Hematopoietic multipotent progenitor cell treated with erythropoietin and hydrocortisone succinate and interleukin-3 and kit ligand, for 4 days (in vitro differentiated cells): ENCODE measurements around the gene TMEM63A.
"Not testable (repeated sequence)": the region's sequence is repeated elsewhere in the genome, so short reads cannot be mapped to it uniquely, and the experiment has no call there.

Experiments used
- DNase-seq: peaks from one replicate; pipeline ENCODE4 v3.0.0-alpha.2; 2015

TMEM63A gene

DNA sequence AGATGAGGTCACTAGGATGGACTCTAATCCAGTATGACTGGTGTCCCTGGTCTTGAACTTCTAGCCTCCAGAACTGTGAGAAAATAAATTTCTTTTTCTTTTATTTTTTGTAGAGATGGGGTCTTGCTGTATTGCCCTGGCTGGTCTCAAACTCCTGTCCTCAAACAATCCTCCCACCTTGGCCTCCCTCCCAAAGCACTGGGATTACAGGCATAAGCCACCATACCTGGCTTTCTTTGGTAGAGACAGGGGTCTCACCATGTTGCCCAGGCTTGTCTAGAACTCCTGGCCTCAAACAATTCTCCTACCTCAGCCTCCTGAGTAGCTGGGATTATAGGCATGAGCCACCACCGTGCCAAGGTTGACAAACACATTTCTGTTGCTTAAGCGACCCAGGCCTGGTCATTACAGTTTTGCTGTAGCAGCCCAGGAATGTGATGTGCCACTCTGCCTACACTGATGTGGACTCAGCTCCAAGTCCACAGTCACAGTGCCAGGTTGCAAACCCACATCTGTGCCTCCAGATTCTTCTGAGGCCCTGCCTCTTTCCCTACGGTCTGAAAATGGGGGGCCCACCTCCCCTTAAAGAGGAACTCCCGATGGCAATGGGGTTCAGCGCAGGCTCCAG is 25.9 kb upstream of the TMEM63A start:
- DNase-seq: no peak

DNA sequence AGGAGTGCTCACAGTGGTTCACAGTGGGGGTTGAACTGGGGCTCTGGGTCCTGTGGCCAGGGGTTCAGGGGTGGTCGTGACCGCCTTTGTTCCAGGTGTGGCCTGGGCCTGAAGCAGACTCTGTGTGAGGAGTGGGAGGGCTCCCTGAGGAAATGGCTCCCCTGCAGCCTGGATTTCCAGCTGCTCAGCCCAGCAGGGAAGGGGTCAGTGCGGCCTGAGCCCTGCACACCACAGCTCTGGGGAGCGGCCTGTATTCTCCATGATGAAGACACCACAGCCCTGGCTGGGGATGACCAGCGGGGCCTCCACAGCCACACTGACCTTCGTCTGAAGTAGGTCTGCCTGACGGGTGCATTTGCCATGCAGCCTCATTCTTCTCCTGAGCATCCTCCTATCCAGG is 25.2 kb upstream of the TMEM63A start:
- DNase-seq: no peak

GRCh38 chr1:225906467-225906866 is 24.3 kb upstream of the TMEM63A start:
- DNase-seq: no peak

DNA sequence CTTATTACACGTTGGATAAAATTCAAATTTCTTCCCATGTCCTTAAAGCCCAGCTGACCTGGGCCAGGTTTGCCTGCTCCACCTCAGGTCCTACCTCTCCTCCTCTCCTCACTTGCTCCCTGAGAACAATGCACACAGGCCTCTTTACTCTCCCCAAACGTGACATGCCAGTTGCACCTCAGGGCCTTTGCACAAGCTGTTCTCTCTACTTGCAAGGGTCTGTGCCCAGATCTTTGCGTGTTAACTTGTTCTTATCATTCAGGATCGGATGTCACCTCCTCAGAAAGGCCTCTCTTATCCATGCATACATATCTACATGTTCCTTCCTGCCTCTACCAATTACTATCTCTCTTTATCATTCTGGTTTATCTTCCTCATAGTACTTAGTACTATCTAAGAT is 21.4 kb upstream of the TMEM63A start:
- DNase-seq: peak; percentile 32

GRCh38 chr1:225899044-225899925 is 17.1 kb upstream of the TMEM63A start:
- DNase-seq: peak; percentile 16

DNA sequence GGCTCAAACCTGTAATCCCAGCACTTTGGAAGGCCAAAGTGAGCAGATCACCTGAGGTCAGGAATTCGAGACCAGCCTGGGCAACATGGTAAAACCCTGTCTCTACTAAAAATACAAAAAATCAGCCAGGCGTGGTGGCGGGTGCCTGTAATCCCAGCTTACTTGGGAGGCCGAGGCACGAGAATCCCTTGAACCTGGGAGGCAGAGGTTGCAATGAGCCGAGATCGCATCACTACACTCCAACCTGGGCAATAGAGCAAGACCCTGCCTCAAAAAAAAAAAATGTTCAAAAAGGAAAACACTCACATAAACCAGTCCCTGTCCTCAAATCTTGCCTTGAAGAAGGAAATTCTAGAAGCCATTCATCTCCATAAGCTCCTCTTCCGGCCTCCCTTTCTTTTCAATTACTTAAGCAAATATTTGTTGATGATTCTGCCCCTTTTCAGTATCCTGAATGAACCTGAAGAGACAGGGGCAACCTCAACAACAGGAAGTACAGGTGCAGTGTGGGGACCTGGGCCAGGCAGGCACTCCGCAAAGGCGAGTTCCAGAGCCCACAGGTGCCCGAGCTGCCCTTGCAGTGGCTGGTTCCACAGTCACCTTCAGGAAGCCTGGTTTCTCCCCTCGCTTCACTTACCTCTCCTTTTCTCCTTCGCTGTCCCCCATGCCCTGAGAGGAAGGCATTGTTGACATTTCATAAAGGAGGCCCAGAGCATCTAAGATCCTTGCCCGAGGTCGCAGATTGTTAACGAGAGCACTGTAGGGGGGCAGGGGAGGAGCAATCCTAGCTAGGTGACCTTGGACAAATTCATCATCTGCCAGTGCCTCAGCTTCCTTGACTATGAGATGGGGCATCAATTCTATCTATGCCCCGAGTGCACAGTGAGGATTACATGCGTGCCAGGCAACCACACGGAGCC is 15.7 kb upstream of the TMEM63A start:
- no peak for DNase-seq

DNA sequence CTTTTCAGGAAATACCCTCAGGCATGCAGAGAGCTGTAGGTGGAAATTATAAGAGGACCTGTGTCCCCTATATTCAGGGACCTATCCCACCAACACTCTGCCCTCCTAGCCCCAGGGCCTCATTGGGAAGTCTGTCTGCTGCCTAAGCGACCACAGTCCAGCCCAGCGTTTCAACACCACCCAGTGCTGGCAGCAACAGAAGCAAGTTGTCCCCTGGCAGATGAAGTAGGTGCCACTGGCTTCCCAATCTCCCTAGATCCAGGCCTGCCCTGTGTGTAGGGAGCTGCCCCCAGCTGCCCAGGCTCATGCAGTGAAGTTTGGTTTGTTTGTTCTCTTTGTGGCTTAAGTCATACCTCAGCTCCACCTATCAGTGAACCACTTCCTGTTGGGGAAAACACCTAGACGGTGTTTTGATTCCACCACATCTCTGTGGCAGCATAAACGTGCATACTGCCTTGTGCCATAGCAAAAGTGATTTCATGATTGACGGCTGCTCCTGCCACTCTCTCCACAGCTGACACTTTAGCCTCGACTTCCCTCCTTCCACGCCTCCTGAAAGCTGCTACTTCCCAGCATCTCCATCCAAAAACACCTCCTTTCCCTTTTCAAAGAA is 14.9 kb upstream of the TMEM63A start:
- peak; percentile 32 for DNase-seq

DNA sequence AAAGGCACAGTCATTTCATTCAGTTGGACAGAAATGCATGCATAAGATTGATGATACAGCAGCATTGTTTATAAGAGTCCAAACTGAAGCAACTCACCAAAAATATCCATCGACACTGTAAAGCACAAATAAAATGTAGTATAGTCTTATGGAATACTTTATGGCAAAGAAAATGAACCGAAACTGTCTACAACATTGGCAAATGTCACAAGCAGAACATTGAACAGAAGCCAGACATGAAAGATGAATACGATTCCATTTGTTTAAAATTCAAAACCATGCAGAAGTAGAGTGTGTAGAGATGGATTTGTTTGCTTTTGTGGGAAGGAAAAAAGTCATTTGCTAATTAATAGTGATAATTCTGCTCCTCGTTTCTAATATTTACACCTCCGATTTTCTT is 14.3 kb upstream of the TMEM63A start:
- DNase-seq: no peak

DNA sequence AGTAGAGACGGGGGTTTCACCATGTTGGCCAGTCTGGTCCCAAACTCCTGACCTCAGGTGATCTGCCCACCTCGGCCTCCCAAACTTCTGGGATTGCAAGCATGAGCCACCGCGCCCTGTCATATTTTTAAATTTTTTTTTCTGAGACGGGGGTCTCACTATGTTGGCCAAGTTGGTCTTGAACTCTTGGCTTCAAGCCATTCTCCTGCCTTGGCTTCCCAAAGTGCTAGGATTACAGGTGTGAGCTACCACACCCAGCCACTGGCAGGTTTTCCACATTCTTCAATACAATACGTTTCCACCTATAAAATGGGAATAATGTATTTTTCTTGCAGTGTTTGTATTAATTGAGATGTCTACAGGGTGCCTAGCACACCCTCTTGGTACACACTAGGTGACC is 10.1 kb upstream of the TMEM63A start:
- no peak for DNase-seq

- no peak for DNase-seq
These were observed 9.2 kb upstream of the TMEM63A start for GRCh38 chr1:225891229-225891972.

DNA sequence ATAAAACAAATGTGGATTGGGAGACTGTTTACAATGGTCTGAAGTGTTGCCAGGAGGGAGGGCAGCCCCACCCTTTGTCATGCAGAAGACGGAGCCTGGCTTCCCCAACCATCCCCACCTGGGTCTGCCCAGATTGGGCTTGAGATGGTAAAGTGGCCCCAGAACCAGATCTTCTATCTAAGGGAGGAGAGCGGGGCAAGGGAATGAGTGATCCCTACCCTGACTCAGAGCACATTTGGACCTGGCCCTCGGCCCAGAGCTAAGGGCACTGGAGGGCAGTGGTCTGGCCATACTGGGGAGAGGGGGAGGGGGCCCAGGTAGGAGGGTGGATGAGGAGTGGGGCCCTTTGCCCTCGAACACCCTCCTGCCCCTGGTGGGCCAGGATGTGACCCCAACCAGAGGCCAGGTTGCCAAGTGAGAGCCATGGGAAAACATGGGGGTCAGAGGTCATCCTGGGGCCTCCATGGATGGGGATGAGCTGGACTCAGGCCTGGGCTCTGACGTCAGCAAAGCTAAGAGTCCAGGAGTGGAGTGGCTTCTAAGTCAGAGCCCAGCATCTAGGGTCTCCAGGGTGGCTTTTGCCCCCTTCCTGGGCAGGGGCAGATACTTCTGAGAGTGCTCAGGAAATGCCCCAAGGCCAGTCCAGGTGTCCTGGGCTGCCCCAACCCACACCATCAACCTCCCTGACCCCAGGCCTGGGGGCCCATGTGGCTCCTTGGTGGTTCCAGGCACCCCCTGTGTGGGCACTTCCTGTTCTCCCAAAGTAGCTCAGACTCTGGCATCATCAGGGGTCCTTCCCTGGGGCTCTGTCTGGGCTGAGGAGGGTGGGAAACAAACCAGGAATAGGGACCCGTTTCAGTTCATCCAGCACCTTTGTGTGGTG is 8.4 kb upstream of the TMEM63A start:
- no peak for DNase-seq

DNA sequence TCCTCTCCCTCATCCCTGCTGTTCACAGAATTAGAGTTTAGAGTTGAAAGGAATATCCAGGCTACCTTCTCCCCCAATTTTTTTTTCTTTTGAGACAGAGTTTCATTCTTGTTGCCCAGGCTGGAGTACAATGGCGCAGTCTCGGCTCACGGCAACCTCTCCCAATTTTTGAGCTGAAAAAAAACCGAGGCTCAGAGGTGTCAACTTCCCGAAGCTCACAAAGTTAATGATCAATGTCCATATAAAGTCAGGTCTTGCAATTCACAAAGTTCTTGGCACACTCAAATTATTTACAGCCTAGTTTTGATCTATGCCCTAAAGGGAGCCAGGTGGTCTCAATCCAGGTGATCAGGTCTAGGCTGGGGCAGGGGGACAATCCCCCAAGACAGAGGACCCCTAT is 7.6 kb upstream of the TMEM63A start:
- no peak for DNase-seq

DNA sequence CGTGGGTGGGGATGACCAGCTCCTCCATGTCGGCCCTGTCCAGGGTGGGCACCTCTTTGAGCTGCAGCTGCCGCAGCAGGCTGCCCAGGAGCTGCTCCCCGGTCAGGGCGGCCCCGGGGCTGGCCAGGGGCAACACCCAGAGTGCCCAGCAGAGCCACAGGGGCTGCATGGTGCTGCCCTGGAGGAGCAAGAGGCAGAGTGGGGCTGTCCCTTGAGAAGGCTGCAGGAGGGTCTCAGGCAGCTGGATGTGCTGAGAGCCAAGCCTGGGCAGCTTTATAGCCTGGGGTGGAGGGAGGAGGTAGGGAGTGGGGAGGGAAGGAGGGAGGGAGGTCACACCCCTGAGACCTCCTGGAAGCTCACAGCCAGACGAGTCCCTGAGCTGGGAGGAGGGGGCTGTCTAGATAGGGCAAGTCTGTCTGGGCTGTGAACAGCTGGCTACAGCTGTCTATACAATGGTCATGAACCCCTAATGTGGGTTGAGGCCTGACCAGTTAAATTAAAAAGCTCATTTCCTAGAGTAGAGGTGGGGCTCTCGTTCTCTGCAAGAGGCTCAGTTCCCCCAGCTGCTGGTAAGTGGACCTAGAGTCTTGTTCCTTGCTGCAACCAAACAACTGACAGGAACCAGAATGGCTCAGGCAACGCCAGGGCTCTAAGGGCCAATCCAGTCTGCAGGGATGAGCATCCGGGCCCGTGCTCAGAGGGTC is 6.9 kb upstream of the TMEM63A start, which contains the start of gene LEFTY1:
Gene LEFTY1, minus strand, starts transcription at position 249 of the 704 bp plus-strand sequence. Its CDS starts 80 bp downstream, at position 169.
- DNase-seq: no peak

DNA sequence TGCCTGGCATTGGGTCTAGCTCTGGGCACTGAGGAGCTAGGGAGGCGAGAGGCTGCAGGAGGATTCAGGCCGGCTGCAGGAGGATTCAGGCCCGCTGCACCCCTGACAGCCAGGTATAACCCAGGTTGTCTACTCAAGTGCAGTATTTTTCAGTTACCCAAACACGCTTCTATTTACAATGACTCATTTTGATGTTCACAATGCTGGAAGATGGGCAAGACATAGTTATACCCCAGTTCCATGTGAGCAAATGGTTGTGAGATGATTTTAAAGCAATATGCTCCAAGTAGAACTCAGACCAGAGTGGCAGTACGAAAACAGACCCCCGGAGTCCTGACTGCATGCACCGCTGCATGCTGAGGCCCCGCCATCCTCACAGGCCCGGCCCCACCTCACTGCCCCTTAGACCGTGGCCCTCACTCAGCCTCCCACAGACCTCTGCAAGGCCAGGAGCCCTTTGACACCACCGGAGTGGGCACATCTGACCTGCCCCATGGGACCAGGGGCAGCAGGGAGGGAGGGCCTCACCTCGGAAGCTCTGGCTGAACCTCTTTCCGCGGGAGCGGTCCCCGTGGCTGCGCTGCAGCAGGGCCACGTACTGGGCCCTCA is 6.2 kb upstream of the TMEM63A start:
- DNase-seq: no peak

DNA sequence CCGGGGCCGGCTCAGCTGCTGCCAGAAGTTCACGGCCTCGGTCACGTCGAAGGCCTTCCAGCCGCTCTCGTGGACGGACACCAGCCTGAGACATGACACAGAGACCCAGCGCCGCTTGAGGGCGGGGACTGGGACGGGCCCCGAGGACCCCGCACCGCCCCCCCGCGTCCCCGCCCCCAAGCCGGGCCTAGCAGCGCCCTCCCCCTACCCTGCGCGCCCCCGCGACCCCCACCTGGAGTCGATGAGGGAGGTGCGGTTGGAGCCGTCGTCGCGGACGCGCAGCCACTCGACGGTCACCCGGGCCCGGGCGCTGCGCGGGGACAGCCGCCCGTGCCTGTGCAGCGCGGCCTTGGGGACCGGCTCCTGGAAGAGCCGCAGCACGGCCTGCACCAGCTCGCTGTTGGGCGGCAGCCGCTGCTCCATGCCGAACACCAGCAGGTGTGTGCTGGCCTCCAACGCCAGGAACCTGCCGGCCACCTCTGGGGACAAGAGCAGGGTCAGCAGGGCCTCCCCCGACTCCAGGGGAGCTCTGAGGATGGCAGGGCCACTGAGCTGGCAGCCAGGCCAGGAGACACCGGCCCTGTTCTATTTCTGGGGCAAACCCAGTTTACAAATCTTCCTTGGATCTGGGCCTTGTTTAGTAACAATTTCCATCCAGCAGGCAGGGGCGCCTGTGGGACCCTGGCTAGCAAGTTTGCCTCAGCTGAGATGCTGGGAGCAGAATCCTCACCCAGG is 5.5 kb upstream of the TMEM63A start:
- not testable (repeated sequence) for DNase-seq

DNA sequence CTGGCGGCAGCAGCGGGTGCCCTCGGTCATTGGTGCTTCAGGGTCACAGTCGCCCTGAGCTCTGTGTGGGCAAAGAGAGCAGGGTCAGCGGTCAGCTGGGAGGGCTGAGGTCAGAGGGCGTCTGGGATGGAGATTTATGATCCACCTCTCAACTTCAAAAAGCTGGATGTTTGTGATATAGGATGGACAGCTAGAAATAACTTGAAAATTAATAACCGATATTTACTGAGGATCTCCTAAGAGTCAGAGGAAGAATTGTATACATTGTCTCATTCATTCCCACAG is 4.8 kb upstream of the TMEM63A start:
- no peak for DNase-seq

- DNase-seq: no peak
These were observed 4.2 kb upstream of the TMEM63A start for GRCh38 chr1:225886159-225887029.

DNA sequence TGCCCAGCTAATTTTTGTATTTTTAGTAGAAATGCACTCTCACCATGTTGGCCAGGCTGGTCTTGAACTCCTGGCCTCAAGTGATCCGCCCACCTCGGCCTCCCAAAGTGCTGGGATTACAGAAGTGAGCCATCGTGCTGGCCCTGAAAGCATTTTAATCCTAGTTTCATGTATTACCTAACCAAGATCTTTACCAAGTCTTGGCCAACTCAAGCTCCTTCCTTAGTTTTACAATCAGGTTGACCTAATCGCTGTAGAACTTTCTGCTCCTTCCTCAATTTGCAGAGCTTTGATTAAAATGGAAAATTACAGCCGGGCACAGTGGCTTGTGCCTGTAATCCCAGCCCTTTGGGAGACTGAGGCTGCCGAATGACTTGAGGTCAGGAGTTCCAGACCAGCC is 3.2 kb upstream of the TMEM63A start:
- no peak for DNase-seq
